ENCODE results near the gene LRRC40. TPM values are rescaled to one million over a fixed set of nuclear protein-coding genes. Genes with fewer than 3 reads are reported as not detected.
"Not testable (repeated sequence)": the region's sequence is repeated elsewhere in the genome, so short reads cannot be mapped to it uniquely, and the experiment has no call there.

The LRRC40 gene
- total RNA-seq, 1 donor from 2014 or later, result 15.3 TPM

GRCh38 chr1:70202173-70202758 is 3.1 kb downstream of the LRRC40 start:
- no peak for FAIRE-seq
- no peak for DNase-seq (ENCODE audit: low read depth)
- TF ChIP-seq CTCF (IDR thresholded peaks at IDR 0.05; ENCODE audit: insufficient read depth, low read length, severe bottlenecking), result no peak
- H3K4me3 ChIP-seq (ENCODE audit: low read depth, low read length), result no peak overlapping the region
- H3K27me3 ChIP-seq (ENCODE audit: control insufficient read depth, insufficient read depth, low read length), result no peaks in the 10 kb centered on the region
- no peaks in the 10 kb centered on the region for H3K36me3 ChIP-seq (ENCODE audit: control insufficient read depth, insufficient read depth, low read length)

DNA sequence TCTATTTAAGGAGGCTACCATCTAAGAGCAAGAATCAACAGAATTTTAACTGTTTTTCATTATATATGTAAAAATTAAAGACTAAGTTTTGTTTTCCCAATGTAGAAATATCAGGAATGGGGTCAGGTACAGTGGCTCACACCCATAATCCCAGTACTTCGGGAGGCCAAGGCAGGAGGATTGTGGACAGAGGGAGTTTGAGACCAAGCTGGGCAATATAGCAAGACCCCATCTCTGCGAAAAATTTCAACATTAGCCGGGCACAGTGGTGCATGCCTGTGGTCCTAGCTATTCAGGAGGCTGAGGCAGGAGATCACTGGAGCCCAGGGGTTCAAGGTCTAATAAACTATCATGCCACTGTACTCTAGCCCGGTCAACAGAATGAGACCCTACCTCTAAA is 5.3 kb downstream of the LRRC40 start:
- H3K36me3 ChIP-seq (ENCODE audit: control insufficient read depth, insufficient read depth, low read length), result no peaks in the 10 kb centered on the region
- no peak for DNase-seq (ENCODE audit: low read depth)
- no peak for FAIRE-seq
- H3K27me3 ChIP-seq (ENCODE audit: control insufficient read depth, insufficient read depth, low read length), result no peaks in the 10 kb centered on the region
- no peak overlapping the region for H3K4me3 ChIP-seq (ENCODE audit: low read depth, low read length)
- TF ChIP-seq CTCF (IDR thresholded peaks at IDR 0.05; ENCODE audit: insufficient read depth, low read length, severe bottlenecking), result no peak

- TF ChIP-seq CTCF (IDR thresholded peaks at IDR 0.05; ENCODE audit: insufficient read depth, low read length, severe bottlenecking), result no peak
- DNase-seq (ENCODE audit: low read depth) (no peak), FAIRE-seq (no peak)
- Histone ChIP-seq H3K27me3 (ENCODE audit: control insufficient read depth, insufficient read depth, low read length) (no peaks in the 10 kb centered on the region), H3K4me3 (ENCODE audit: low read depth, low read length) (no peak overlapping the region), H3K36me3 (ENCODE audit: control insufficient read depth, insufficient read depth, low read length) (no peaks in the 10 kb centered on the region)
Measured at GRCh38 chr1:70196333-70196732, 9.0 kb downstream of the LRRC40 start.

- Histone ChIP-seq H3K27me3 (ENCODE audit: control insufficient read depth, insufficient read depth, low read length) (no peaks in the 10 kb centered on the region), H3K36me3 (ENCODE audit: control insufficient read depth, insufficient read depth, low read length) (no peaks in the 10 kb centered on the region), H3K4me3 (ENCODE audit: low read depth, low read length) (no peak overlapping the region)
- TF ChIP-seq CTCF (IDR thresholded peaks at IDR 0.05; ENCODE audit: insufficient read depth, low read length, severe bottlenecking), result no peak
- DNase-seq (ENCODE audit: low read depth) (no peak), FAIRE-seq (no peak)
Measured at GRCh38 chr1:70195342-70195741, 10.0 kb downstream of the LRRC40 start.

GRCh38 chr1:70194601-70195000 is 10.8 kb downstream of the LRRC40 start:
- no peak for TF ChIP-seq CTCF (IDR thresholded peaks at IDR 0.05; ENCODE audit: insufficient read depth, low read length, severe bottlenecking)
- Histone ChIP-seq H3K4me3 (ENCODE audit: low read depth, low read length) (no peak overlapping the region), H3K36me3 (ENCODE audit: control insufficient read depth, insufficient read depth, low read length) (no peaks in the 10 kb centered on the region), H3K27me3 (ENCODE audit: control insufficient read depth, insufficient read depth, low read length) (no peaks in the 10 kb centered on the region)
- no peak for DNase-seq (ENCODE audit: low read depth)
- FAIRE-seq, result no peak

DNA sequence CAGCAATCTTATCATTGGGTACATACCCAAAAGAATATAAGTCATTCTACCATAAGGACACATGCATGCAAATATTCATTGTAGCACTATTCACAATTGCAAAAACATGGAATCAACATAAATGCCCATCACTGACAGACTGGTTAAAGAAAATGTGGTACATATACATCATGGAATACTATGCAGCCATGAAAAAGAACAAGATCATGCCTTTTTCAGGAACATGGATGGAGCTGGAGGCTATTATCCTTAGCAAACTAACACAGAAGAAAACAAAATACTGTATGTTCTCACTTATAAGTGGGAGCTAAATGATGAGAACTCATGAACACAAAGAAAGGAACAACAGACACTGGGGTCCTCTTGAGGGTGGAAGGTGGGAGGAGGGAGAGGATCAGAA is 12.9 kb downstream of the LRRC40 start:
- not testable (repeated sequence) for DNase-seq (ENCODE audit: low read depth); H3K36me3 ChIP-seq (ENCODE audit: control insufficient read depth, insufficient read depth, low read length); H3K4me3 ChIP-seq (ENCODE audit: low read depth, low read length); H3K27me3 ChIP-seq (ENCODE audit: control insufficient read depth, insufficient read depth, low read length); FAIRE-seq

Measured in bronchial epithelial cell (primary cell).